ENCODE measurements around the gene MAGEA2B.
"Not testable (repeated sequence)": the region's sequence is repeated elsewhere in the genome, so short reads cannot be mapped to it uniquely, and the experiment has no call there.

The MAGEA2B gene, protein sequence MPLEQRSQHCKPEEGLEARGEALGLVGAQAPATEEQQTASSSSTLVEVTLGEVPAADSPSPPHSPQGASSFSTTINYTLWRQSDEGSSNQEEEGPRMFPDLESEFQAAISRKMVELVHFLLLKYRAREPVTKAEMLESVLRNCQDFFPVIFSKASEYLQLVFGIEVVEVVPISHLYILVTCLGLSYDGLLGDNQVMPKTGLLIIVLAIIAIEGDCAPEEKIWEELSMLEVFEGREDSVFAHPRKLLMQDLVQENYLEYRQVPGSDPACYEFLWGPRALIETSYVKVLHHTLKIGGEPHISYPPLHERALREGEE

DNA sequence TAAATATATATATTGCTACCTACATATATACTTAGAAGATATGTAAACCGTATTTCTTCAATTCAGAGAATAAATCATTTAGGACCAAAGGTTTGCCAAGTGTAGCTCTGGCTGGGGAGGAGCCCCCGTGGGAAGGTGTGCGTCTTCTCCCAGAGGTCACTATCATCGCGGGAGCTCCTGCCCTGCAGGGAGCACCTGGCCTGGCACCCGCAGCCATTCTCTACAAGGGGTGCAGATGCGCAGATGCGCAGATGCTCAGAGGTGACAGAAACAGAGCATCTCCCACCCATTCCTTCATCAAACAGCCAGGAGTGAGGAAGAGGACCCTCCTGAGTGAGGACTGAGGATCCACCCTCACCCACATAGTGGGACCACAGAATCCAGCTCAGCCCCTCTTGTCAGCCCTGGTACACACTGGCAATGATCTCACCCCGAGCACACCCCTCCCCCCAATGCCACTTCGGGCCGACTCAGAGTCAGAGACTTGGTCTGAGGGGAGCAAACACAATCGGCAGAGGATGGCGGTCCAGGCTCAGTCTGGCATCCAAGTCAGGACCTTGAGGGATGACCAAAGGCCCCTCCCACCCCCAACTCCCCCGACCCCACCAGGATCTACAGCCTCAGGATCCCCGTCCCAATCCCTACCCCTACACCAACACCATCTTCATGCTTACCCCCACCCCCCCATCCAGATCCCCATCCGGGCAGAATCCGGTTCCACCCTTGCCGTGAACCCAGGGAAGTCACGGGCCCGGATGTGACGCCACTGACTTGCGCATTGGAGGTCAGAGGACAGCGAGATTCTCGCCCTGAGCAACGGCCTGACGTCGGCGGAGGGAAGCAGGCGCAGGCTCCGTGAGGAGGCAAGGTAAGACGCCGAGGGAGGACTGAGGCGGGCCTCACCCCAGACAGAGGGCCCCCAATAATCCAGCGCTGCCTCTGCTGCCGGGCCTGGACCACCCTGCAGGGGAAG lies at the start of gene MAGEA2B:
Gene MAGEA2B (plus strand): TSS at position 814 of the 973 bp plus-strand sequence. CDS start 2,479 bp downstream, outside the sequence.
- in situ Hi-C loops (cut with MboI; ENCODE audit: low sequenced_read_pairs): not testable (repeated sequence)

DNA sequence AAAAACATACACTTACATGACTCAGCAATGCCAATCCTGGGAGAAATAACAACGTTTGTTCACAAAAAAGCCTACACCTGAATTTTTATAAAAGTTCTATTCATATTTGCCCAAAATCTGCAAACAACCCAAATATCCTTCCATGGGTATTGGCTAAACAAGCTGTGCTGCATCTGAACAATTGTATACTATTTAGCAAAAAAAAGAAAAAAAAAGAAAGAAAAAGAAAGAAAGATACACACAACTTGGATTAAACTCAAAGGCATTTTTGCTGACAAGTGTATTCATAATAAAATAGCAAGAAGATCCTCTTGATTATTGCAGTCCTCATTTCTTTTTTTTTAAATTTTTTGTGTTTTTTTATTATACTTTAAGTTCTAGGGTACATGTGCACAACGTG lies 40.3 kb upstream of the MAGEA2B start:
- in situ Hi-C loops (cut with MboI; ENCODE audit: low sequenced_read_pairs): no loop called here

GRCh38 chrX:152674652-152675051 lies 39.8 kb upstream of the MAGEA2B start:
- in situ Hi-C loops (cut with MboI; ENCODE audit: low sequenced_read_pairs): not testable (repeated sequence)

- in situ Hi-C loops (cut with MboI; ENCODE audit: low sequenced_read_pairs): not testable (repeated sequence)
These were observed 33.4 kb upstream of the MAGEA2B start for GRCh38 chrX:152681012-152681411.

- in situ Hi-C loops (cut with MboI; ENCODE audit: low sequenced_read_pairs): not testable (repeated sequence)
These were observed 16.2 kb upstream of the MAGEA2B start, which contains the start of gene MAGEA3 for GRCh38 chrX:152697952-152698931. Gene MAGEA3 (plus strand): TSS chrX:152698794. CDS start chrX:152700833, 2,039 bp downstream.

DNA sequence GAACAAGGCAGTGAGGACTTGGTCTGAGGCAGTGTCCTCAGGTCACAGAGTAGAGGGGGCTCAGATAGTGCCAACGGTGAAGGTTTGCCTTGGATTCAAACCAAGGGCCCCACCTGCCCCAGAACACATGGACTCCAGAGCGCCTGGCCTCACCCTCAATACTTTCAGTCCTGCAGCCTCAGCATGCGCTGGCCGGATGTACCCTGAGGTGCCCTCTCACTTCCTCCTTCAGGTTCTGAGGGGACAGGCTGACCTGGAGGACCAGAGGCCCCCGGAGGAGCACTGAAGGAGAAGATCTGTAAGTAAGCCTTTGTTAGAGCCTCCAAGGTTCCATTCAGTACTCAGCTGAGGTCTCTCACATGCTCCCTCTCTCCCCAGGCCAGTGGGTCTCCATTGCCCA lies 14.0 kb upstream of the MAGEA2B start:
- in situ Hi-C loops (cut with MboI; ENCODE audit: low sequenced_read_pairs): not testable (repeated sequence)

GRCh38 chrX:152706500-152706899 lies 7.9 kb upstream of the MAGEA2B start:
- in situ Hi-C loops (cut with MboI; ENCODE audit: low sequenced_read_pairs): not testable (repeated sequence)

GRCh38 chrX:152709173-152709572 lies 5.3 kb upstream of the MAGEA2B start, which contains the start of gene CSAG2:
Gene CSAG2 (minus strand): TSS chrX:152709273. CDS start chrX:152709112, 161 bp downstream.
- in situ Hi-C loops (cut with MboI; ENCODE audit: low sequenced_read_pairs): not testable (repeated sequence)

- in situ Hi-C loops (cut with MboI; ENCODE audit: low sequenced_read_pairs): not testable (repeated sequence)
These were observed 1.2 kb upstream of the MAGEA2B start for GRCh38 chrX:152713195-152713594.

- in situ Hi-C loops (cut with MboI; ENCODE audit: low sequenced_read_pairs): no loop called here
These were observed 11.0 kb downstream of the MAGEA2B start for GRCh38 chrX:152725409-152725808.

DNA sequence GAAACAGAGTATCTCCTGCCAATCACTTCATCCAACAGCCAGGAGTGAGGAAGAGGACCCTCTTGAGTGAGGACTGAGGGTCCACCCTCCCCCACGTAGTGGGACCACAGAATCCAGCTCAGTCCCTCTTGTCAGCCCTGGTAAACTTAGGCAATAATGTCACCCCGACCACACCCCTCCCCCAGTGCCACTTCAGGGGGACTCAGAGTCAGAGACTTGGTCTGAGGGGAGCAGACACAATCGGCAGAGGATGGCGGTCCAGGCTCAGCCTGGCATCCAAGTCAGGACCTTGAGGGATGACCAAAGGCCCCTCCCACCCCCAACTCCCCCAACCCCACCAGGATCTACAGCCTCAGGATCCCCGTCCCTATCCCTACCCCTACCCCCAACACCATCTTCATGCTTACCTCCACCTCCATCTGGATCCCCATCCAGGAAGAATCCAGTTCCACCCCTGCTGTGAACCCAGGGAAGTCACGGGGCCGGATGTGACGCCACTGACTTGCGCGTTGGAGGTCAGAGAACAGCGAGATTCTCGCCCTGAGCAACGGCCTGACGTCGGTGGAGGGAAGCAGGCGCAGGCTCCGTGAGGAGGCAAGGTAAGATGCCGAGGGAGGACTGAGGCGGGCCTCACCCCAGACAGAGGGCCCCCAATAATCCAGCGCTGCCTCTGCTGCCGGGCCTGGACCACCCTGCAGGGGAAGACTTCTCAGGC lies 19.0 kb downstream of the MAGEA2B start, which contains the start of the genes CSAG1 and MAGEA12:
Gene CSAG1 (minus strand): TSS at position 461 of the 715 bp plus-strand sequence. CDS start 1,261 bp downstream, outside the sequence.
Gene MAGEA12 (plus strand): TSS at position 497 of the 715 bp plus-strand sequence. CDS start 2,405 bp downstream, outside the sequence.
- in situ Hi-C loops (cut with MboI; ENCODE audit: low sequenced_read_pairs): no loop called here

- in situ Hi-C loops (cut with MboI; ENCODE audit: low sequenced_read_pairs): not testable (repeated sequence)
These were observed 19.9 kb downstream of the MAGEA2B start for GRCh38 chrX:152734143-152734858.

- in situ Hi-C loops (cut with MboI; ENCODE audit: low sequenced_read_pairs): no loop called here
These were observed 20.7 kb downstream of the MAGEA2B start for GRCh38 chrX:152735101-152735500.

DNA sequence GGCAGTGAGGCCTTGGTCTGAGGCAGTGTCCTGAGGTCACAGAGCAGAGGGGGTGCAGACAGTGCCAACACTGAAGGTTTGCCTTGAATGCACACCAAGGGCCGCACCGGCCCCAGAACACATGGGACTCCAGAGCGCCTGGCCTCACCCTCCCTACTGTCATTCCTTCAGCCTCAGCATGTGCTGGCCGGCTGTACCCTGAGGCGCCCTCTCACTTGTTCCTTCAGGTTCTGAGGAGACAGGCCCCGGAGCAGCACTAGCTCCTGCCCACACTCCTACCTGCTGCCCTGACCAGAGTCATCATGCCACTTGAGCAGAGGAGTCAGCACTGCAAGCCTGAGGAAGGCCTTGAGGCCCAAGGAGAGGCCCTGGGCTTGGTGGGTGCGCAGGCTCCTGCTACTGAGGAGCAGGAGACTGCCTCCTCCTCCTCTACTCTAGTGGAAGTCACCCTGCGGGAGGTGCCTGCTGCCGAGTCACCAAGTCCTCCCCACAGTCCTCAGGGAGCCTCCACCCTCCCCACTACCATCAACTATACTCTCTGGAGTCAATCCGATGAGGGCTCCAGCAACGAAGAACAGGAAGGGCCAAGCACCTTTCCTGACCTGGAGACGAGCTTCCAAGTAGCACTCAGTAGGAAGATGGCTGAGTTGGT lies 21.6 kb downstream of the MAGEA2B start:
- in situ Hi-C loops (cut with MboI; ENCODE audit: low sequenced_read_pairs): no loop called here

DNA sequence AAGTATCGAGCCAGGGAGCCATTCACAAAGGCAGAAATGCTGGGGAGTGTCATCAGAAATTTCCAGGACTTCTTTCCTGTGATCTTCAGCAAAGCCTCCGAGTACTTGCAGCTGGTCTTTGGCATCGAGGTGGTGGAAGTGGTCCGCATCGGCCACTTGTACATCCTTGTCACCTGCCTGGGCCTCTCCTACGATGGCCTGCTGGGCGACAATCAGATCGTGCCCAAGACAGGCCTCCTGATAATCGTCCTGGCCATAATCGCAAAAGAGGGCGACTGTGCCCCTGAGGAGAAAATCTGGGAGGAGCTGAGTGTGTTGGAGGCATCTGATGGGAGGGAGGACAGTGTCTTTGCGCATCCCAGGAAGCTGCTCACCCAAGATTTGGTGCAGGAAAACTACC lies 22.1 kb downstream of the MAGEA2B start:
- in situ Hi-C loops (cut with MboI; ENCODE audit: low sequenced_read_pairs): not testable (repeated sequence)

GRCh38 chrX:152738560-152738959 lies 24.1 kb downstream of the MAGEA2B start:
- in situ Hi-C loops (cut with MboI; ENCODE audit: low sequenced_read_pairs): no loop called here

DNA sequence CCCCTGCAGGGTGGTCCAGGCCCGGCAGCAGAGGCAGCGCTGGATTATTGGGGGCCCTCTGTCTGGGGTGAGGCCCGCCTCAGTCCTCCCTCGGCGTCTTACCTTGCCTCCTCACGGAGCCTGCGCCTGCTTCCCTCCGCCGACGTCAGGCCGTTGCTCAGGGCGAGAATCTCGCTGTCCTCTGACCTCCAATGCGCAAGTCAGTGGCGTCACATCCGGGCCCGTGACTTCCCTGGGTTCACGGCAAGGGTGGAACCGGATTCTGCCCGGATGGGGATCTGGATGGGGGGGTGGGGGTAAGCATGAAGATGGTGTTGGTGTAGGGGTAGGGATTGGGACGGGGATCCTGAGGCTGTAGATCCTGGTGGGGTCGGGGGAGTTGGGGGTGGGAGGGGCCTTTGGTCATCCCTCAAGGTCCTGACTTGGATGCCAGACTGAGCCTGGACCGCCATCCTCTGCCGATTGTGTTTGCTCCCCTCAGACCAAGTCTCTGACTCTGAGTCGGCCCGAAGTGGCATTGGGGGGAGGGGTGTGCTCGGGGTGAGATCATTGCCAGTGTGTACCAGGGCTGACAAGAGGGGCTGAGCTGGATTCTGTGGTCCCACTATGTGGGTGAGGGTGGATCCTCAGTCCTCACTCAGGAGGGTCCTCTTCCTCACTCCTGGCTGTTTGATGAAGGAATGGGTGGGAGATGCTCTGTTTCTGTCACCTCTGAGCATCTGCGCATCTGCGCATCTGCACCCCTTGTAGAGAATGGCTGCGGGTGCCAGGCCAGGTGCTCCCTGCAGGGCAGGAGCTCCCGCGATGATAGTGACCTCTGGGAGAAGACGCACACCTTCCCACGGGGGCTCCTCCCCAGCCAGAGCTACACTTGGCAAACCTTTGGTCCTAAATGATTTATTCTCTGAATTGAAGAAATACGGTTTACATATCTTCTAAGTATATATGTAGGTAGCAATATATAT lies 39.5 kb downstream of the MAGEA2B start, which contains the start of gene MAGEA2:
Gene MAGEA2 (minus strand): TSS at position 157 of the 965 bp plus-strand sequence. CDS start 2,479 bp downstream, outside the sequence.
- in situ Hi-C loops (cut with MboI; ENCODE audit: low sequenced_read_pairs): not testable (repeated sequence)
